ENCODE measurements around the gene CEP20.

The CEP20 gene

DNA sequence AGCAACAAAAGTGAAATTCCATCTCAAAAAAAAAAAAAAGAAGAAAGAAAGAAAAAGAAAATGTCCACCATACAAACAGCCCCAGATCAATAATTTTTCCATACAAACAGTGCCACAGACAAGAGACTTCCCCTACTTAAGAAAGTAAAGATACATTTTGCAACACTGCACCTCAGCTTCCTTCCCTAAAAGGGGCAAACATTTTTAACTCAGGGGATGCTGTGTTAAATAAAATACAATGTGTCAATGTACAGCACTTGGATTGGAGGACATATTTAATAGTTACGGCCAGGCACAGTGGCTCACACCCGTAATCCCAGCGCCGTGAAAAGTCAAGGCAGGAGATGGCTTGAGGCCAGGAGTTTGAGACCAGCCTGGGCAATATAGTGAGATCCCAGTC is 53.9 kb downstream of the CEP20 start:
- Histone ChIP-seq H2AFZ (ENCODE audit: low read length) (no peak overlapping the region), H3K4me1 (ENCODE audit: low read length) (no peaks in the 10 kb centered on the region), H3K9ac (ENCODE audit: low read length) (no peak overlapping the region), H3K4me3 (ENCODE audit: low read length) (no peak overlapping the region), H3K79me2 (ENCODE audit: low read length) (no peaks in the 10 kb centered on the region), H4K20me1 (ENCODE audit: insufficient read depth, low read length) (no peaks in the 10 kb centered on the region), H3K36me3 (replicated peaks; ENCODE audit: insufficient read depth, low read length) (no peaks in the 10 kb centered on the region), H3K4me2 (ENCODE audit: low read depth, low read length) (no peak overlapping the region), H3F3A (ENCODE audit: insufficient read depth, low read length) (no peaks in the 10 kb centered on the region), H3K9me3 (replicated peaks; ENCODE audit: insufficient read depth, low read length) (no peaks in the 10 kb centered on the region), H3K27me3 (replicated peaks; ENCODE audit: insufficient read depth, low read length) (no peaks in the 10 kb centered on the region), H3K27ac (ENCODE audit: low read length) (no peak overlapping the region), H3K9me2 (replicated peaks; ENCODE audit: insufficient read depth, low read length) (no peaks in the 10 kb centered on the region)
- DNase-seq = no peak
- TF ChIP-seq CTCF (IDR thresholded peaks at IDR 0.05; ENCODE audit: low read length) = no peak

- Histone ChIP-seq H2AFZ (ENCODE audit: low read length) (no peak overlapping the region), H4K20me1 (ENCODE audit: insufficient read depth, low read length) (no peaks in the 10 kb centered on the region), H3K27ac (ENCODE audit: low read length) (no peak overlapping the region), H3K36me3 (replicated peaks; ENCODE audit: insufficient read depth, low read length) (no peaks in the 10 kb centered on the region), H3K27me3 (replicated peaks; ENCODE audit: insufficient read depth, low read length) (no peaks in the 10 kb centered on the region), H3K79me2 (ENCODE audit: low read length) (no peaks in the 10 kb centered on the region), H3K4me1 (ENCODE audit: low read length) (no peaks in the 10 kb centered on the region), H3K9me2 (replicated peaks; ENCODE audit: insufficient read depth, low read length) (no peaks in the 10 kb centered on the region), H3F3A (ENCODE audit: insufficient read depth, low read length) (no peaks in the 10 kb centered on the region), H3K9ac (ENCODE audit: low read length) (no peak overlapping the region), H3K4me3 (ENCODE audit: low read length) (no peak overlapping the region), H3K4me2 (ENCODE audit: low read depth, low read length) (no peak overlapping the region), H3K9me3 (replicated peaks; ENCODE audit: insufficient read depth, low read length) (no peaks in the 10 kb centered on the region)
- TF ChIP-seq EZH2 (optimal IDR thresholded peaks at IDR 0.05; ENCODE audit: low read depth, low read length) (no peak), CTCF (IDR thresholded peaks at IDR 0.05; ENCODE audit: low read length) (no peak), EZH2phosphoT487 (IDR thresholded peaks at IDR 0.05; ENCODE audit: low read length) (no peak)
- no peak for DNase-seq
Observed at GRCh38 chr16:15833541-15833940, 54.9 kb downstream of the CEP20 start.

DNA sequence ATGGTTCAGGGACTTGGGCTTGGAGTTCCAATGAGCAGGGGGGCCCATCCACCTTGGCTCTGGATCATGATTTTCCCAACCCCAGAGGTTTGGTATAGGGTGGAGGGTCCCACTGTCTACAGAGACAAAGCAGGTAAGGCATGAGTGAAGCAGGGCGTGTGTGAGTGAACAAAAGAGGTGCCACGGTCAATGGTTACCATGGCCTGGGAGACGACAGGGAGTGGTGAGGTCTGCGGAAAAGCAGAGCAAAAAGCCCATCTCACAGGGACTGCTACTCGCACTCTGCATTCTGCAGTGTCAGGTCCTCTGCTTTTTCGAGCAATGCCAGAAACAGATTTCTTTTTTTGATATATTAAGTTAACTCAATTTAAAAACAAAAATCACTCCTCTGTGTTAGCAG is 56.2 kb downstream of the CEP20 start:
- Histone ChIP-seq H3K27ac (ENCODE audit: low read length) (no peak overlapping the region), H3K27me3 (replicated peaks; ENCODE audit: insufficient read depth, low read length) (no peaks in the 10 kb centered on the region), H3K4me2 (ENCODE audit: low read depth, low read length) (no peak overlapping the region), H3K36me3 (replicated peaks; ENCODE audit: insufficient read depth, low read length) (no peaks in the 10 kb centered on the region), H3K79me2 (ENCODE audit: low read length) (no peaks in the 10 kb centered on the region), H4K20me1 (ENCODE audit: insufficient read depth, low read length) (no peaks in the 10 kb centered on the region), H3K9ac (ENCODE audit: low read length) (no peak overlapping the region), H3K9me2 (replicated peaks; ENCODE audit: insufficient read depth, low read length) (no peaks in the 10 kb centered on the region), H3K4me3 (ENCODE audit: low read length) (no peak overlapping the region), H2AFZ (ENCODE audit: low read length) (no peak overlapping the region), H3F3A (ENCODE audit: insufficient read depth, low read length) (no peaks in the 10 kb centered on the region), H3K9me3 (replicated peaks; ENCODE audit: insufficient read depth, low read length) (no peaks in the 10 kb centered on the region), H3K4me1 (ENCODE audit: low read length) (no peaks in the 10 kb centered on the region)
- TF ChIP-seq CTCF (IDR thresholded peaks at IDR 0.05; ENCODE audit: low read length) = no peak
- TF ChIP-seq EZH2phosphoT487 (IDR thresholded peaks at IDR 0.05; ENCODE audit: low read length) = no peak
- no peak for TF ChIP-seq EZH2 (optimal IDR thresholded peaks at IDR 0.05; ENCODE audit: low read depth, low read length)
- no peak for DNase-seq

All from MM.1S (cell line).